ENCODE data around the gene SCUBE1. TPM values are rescaled to one million over a fixed set of nuclear protein-coding genes. Genes with fewer than 3 reads are reported as not detected.
A peak's percentile ranks its signal among the peaks of the same experiment; 100 is the strongest.

SCUBE1 gene
- total RNA-seq, 1 donor from 2014 or later = 25.9 TPM

DNA sequence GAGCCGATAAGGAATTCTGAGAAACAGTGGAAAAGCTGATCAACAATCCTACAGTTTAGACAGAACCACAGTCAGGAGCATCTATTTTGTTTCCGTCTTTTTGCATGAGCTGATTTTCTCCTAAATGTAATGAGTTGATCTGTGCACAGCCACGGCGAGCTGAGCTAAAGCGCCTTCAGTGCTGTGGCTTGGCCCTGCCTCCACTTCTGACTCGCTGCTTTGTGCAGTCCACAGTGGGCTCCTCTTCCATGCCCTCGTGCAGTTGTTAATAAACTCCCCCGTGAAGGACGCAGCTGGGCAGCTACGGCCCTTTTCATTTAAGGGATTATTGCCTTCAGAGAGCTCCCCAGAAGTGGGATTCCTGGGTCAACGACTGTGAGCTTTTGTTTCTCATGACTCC lies 39.4 kb downstream of the SCUBE1 start:
- Histone ChIP-seq H3K27me3 (no peaks in the 10 kb centered on the region), H4K20me1 (ENCODE audit: low read depth) (peaks cover 23% of the 10 kb centered on the region), H3K9ac (no peak overlapping the region), H2AFZ (replicated peaks) (no peak overlapping the region), H3F3A (ENCODE audit: low read depth) (peaks cover 4% of the 10 kb centered on the region), H3K79me2 (ENCODE audit: low read depth) (no peaks in the 10 kb centered on the region), H3K4me1 (peaks cover 29% of the 10 kb centered on the region), H3K36me3 (no peaks in the 10 kb centered on the region), H3K4me3 (no peak overlapping the region), H3K27ac (peak overlapping the region; percentile 27), H3K4me2 (no peak overlapping the region), H3K9me3 (ENCODE audit: low read depth) (no peaks in the 10 kb centered on the region)
- peak; percentile 33 for DNase-seq (ENCODE audit: low spot score)
- H3K9me3 Mint-ChIP-seq = no peaks in the 10 kb centered on the region
- TF ChIP-seq EZH2phosphoT487 (IDR thresholded peaks at IDR 0.05) = no peak
- no peak for TF ChIP-seq EZH2 (IDR thresholded peaks at IDR 0.05)
- TF ChIP-seq, protein P1, sequence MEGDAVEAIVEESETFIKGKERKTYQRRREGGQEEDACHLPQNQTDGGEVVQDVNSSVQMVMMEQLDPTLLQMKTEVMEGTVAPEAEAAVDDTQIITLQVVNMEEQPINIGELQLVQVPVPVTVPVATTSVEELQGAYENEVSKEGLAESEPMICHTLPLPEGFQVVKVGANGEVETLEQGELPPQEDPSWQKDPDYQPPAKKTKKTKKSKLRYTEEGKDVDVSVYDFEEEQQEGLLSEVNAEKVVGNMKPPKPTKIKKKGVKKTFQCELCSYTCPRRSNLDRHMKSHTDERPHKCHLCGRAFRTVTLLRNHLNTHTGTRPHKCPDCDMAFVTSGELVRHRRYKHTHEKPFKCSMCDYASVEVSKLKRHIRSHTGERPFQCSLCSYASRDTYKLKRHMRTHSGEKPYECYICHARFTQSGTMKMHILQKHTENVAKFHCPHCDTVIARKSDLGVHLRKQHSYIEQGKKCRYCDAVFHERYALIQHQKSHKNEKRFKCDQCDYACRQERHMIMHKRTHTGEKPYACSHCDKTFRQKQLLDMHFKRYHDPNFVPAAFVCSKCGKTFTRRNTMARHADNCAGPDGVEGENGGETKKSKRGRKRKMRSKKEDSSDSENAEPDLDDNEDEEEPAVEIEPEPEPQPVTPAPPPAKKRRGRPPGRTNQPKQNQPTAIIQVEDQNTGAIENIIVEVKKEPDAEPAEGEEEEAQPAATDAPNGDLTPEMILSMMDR (IDR thresholded peaks at IDR 0.05) = no peak
- peaks cover 3% of the 10 kb centered on the region for H3K36me3 Mint-ChIP-seq
- H3K4me3 Mint-ChIP-seq = no peak overlapping the region
- peaks cover 17% of the 10 kb centered on the region for H3K27me3 Mint-ChIP-seq (ENCODE audit: insufficient read depth, low read depth)
- H3K4me1 Mint-ChIP-seq = peaks cover 68% of the 10 kb centered on the region
- H3K27ac Mint-ChIP-seq = peak overlapping the region; percentile 70

DNA sequence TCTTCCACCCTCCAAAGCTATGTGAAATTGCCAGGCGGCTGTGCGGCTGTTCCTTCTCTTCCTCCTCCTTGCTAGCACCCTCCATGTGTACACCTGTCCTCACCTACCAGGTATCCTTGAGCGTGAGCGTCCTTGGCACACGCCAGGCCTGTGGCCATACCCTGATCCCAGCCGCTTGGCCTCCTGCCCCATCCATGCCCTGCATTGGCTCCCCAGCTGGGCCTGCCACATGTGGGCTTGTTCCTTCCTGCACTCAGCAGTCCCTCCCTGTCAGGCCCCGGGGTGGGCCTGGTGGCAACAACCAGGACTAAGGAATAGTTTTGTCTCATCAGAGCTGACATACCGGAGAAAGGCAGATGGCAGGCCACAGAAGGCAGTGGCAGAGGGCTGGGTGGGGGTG lies 40.0 kb downstream of the SCUBE1 start:
- Histone ChIP-seq H3K4me2 (no peak overlapping the region), H4K20me1 (ENCODE audit: low read depth) (peaks cover 22% of the 10 kb centered on the region), H3K27ac (no peak overlapping the region), H3K4me3 (no peak overlapping the region), H3K36me3 (no peaks in the 10 kb centered on the region), H3K9me3 (ENCODE audit: low read depth) (no peaks in the 10 kb centered on the region), H3K9ac (no peak overlapping the region), H3K79me2 (ENCODE audit: low read depth) (no peaks in the 10 kb centered on the region), H2AFZ (replicated peaks) (no peak overlapping the region), H3K27me3 (no peaks in the 10 kb centered on the region), H3K4me1 (peaks cover 28% of the 10 kb centered on the region), H3F3A (ENCODE audit: low read depth) (peaks cover 4% of the 10 kb centered on the region)
- peaks cover 3% of the 10 kb centered on the region for H3K36me3 Mint-ChIP-seq
- H3K4me3 Mint-ChIP-seq = no peak overlapping the region
- TF ChIP-seq EZH2phosphoT487 (IDR thresholded peaks at IDR 0.05) (no peak), EZH2 (IDR thresholded peaks at IDR 0.05) (no peak)
- TF ChIP-seq, protein P1 (IDR thresholded peaks at IDR 0.05) = no peak
- no peaks in the 10 kb centered on the region for H3K9me3 Mint-ChIP-seq
- DNase-seq (ENCODE audit: low spot score) = no peak
- peak overlapping the region; percentile 38 for H3K27ac Mint-ChIP-seq
- H3K27me3 Mint-ChIP-seq (ENCODE audit: insufficient read depth, low read depth) = peaks cover 19% of the 10 kb centered on the region
- H3K4me1 Mint-ChIP-seq = peaks cover 68% of the 10 kb centered on the region

DNA sequence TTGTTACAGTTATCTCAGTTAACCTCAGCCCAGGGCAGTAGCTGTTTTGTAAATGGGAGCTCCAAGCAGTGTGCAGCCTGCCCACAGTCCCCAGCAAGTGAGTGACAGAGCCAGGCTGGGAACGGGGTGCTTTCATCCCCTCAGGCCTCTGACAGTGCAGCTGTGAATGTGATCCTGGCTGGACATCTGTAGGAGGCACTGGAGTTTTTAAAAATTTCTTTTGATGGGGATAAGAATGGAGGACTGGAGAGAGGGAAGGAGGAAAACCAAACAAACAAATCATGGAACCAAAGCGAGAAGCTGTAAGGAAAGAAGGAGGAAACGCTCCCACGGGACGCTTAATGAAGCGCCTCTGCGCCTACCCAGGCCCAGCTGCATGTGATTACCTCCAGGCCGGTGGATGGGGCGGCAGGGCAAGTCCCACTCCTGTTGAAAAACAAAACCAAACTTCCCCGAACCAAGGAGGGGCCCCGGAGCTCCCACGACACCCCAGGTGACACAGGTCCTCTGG lies 40.6 kb downstream of the SCUBE1 start:
- H3K4me2 ChIP-seq = no peak overlapping the region
- peaks cover 4% of the 10 kb centered on the region for H3F3A ChIP-seq (ENCODE audit: low read depth)
- H3K27ac ChIP-seq = no peak overlapping the region
- Mint-ChIP-seq H3K4me3 (no peak overlapping the region), H3K4me1 (peaks cover 69% of the 10 kb centered on the region), H3K27ac (no peak overlapping the region), H3K27me3 (ENCODE audit: insufficient read depth, low read depth) (peaks cover 19% of the 10 kb centered on the region), H3K9me3 (no peaks in the 10 kb centered on the region), H3K36me3 (peaks cover 3% of the 10 kb centered on the region)
- no peaks in the 10 kb centered on the region for H3K27me3 ChIP-seq
- DNase-seq (ENCODE audit: low spot score) = no peak
- H2AFZ ChIP-seq (replicated peaks) = no peak overlapping the region
- H4K20me1 ChIP-seq (ENCODE audit: low read depth) = peaks cover 24% of the 10 kb centered on the region
- H3K36me3 ChIP-seq = no peaks in the 10 kb centered on the region
- H3K9me3 ChIP-seq (ENCODE audit: low read depth) = no peaks in the 10 kb centered on the region
- TF ChIP-seq, protein P1 (IDR thresholded peaks at IDR 0.05) = no peak
- no peak for TF ChIP-seq EZH2 (IDR thresholded peaks at IDR 0.05)
- TF ChIP-seq EZH2phosphoT487 (IDR thresholded peaks at IDR 0.05) = no peak
- H3K9ac ChIP-seq = peak overlapping the region; percentile 37
- no peak overlapping the region for H3K4me3 ChIP-seq
- no peaks in the 10 kb centered on the region for H3K79me2 ChIP-seq (ENCODE audit: low read depth)
- peaks cover 32% of the 10 kb centered on the region for H3K4me1 ChIP-seq
